GM10248 (cell line): ENCODE results near the gene DNM1.

Source experiments
- CTCF ChIA-PET: fragments of 300-600 bp; sonication (Branson Sonifier 250); formaldehyde crosslinking; extraction: SDS; loops from one replicate; lab custom pipeline; 2021; ENCODE audit warnings: antibody characterized with exemption; lab: Yijun Ruan, JAX
- POLR2A ChIA-PET: fragments of 350-650 bp; sonication (Branson Sonifier 250); formaldehyde crosslinking; extraction: SDS; loops from one replicate; lab custom pipeline; 2020; ENCODE audit warnings: antibody characterized with exemption; lab: Yijun Ruan, JAX
- DNase-seq: peaks from one replicate; pipeline ENCODE4 v3.0.0; 2012; ENCODE audit errors: extremely low spot score
- CTCF ChIP-seq: IDR thresholded peaks from 2 replicates; pipeline ENCODE4 v1.5.1; 2012; ENCODE audit warnings: mild to moderate bottlenecking, low read depth; ENCODE audit errors: extremely low read depth, missing control alignments, control extremely low read depth

Gene DNM1

GRCh38 chr9:128190516-128191405 lies 12.4 kb upstream of the DNM1 start:
- DNase-seq: peak; percentile 47
- ChIA-PET POLR2A (interaction anchor here (0.7 to 0.9 kb wide), 2 partner anchors 28 to 362 kb away, joined by 3 to 4 read pairs; partner anchors contain the start of gene SPTAN1), CTCF (interaction anchor here (0.7 to 3.3 kb wide), 18 partner anchors 9 to 172 kb away, joined by 3 to 23 read pairs (median 4); partner anchors contain the start of genes BBLN and DNM1)
- TF ChIP-seq CTCF: no peak

GRCh38 chr9:128191406-128192046 lies 11.7 kb upstream of the DNM1 start, which contains the start of gene CIZ1:
CIZ1 (minus strand) TSS chr9:128191572; CDS start chr9:128190857, 715 bp downstream.
- POLR2A ChIA-PET: interaction anchor here (0.7 kb wide), 1 partner anchor 27 kb away, joined by 3 read pairs; no protein-coding TSS in a partner anchor

DNA sequence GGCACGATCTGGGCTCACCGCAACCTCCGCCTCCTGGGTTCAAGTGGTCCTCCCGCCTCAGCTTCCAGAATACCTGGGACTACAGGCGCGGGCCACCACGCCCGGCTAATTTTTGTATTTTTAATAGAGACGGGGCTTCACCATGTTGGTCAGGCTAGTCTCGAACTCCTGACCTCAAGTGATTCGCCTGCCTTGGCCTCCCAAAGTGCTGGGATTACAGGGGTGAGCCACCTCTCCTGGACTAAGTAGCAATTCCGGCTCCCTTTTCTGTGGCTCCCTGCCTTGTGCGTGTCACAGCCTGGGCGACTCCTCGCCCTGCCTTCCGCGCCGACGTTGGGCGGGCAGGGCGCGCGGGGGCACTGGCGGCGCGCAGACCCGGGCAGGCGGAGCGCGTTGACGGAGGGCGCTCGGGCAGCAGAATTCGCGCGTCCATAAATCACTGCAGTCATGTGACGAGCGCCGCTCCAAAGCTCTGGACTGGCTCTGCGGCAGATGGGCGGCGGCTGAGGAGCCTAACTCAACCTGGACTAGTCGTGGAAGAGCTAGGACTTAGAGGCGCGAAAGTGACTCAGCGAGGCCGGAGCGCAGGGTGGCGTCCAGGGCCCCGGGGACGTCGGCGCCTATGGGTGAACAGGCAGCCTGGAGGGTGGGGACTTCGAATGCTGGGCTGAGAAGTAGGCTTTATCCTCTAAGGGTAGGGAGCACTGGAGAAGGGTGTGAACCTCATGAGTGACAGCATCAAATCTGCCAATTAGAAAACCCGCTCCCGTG lies 10.4 kb upstream of the DNM1 start:
- CTCF ChIA-PET: interaction anchor here (0.8 to 3.3 kb wide), 3 partner anchors 8 to 27 kb away, joined by 3 to 20 read pairs (median 15); no protein-coding TSS in a partner anchor
- POLR2A ChIA-PET: no interaction called here
- no peak for TF ChIP-seq CTCF
- DNase-seq: peak; percentile 77

More at GRCh38 chr9:128191406-128192046, 11.7 kb upstream of the DNM1 start, which contains the start of gene CIZ1:
- TF ChIP-seq CTCF: peak; percentile 86
- DNase-seq: peak; percentile 93
- CTCF ChIA-PET: interaction anchor here (0.7 to 3.3 kb wide), 13 partner anchors 9 to 119 kb away, joined by 3 to 23 read pairs (median 4); no protein-coding TSS in a partner anchor

DNA sequence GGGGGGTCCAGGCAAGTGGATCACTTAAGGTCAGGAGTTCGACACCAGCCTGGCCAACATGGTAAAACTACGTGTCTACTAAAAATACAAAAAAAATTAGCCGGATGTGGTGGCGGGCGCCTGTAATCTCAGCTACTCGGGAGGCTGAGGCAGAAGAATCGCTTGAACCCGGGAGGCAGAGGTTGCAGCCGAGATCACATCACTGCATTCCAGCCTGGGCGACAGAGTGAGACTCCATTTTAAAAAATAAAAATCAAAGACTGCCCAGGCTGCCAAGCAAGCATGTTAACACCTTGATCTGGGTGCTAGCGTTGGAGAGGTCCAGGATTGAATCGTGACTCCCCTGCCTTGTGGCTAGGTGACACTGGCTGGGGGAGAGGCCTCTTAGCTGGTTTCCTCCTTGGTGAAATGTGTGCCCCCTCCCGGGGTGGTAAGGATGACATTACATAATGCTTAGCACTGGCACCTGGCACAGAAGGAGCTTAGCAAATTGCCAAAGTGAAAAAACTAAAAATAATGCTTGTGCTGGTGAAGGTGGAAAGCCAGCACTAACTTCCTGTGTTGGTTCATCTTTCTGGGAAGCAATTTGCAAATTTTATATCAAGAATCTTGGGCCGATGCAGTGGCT lies 9.6 kb upstream of the DNM1 start:
- CTCF ChIA-PET: interaction anchor here (2.4 kb wide), 1 partner anchor 8 kb away, joined by 15 read pairs; no protein-coding TSS in a partner anchor
- no peak for TF ChIP-seq CTCF
- POLR2A ChIA-PET: no interaction called here

DNA sequence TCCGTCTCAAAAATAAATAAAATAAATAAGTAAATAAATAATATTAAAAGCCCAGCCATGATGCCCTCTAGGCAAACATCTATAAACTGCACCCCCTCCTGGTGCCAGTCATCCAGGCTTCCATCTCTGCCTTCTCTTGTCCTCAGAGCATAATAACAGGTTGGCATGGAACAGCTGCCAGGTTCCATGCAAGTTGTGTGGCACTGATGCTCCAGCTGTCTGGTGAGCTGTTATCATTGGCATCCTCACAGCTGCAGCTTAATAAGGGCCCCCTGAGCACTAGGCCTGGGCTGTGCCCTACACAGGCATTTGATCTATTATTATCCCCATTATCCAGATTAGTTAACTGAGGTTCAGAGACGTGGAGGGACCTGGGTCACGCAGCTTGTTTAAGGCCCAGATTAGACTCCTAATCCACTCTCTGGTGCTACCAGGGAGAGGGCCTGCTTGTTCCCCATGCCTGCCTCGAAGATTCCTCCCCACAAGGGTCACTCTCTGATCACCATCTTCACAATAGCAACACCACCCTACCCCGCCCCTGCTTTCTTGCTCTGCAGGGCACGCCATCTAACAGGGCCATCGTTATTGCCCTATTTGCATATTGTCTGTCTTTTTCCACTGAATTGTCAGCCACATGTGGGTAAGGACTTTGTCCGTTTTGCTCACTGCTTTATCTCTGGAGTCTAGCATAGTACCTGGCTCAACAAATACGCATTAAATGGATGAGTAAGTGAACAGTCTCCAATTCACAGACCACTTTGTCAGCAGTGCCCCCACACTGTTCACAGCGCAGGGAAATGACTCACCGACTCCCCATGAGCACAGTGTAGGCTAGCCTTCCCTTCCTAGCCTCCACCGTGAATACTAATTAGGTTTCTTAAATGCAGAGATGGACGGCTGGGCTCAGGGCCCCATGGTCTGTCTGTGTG lies 1.5 kb upstream of the DNM1 start:
- no peak for DNase-seq
- no peak for TF ChIP-seq CTCF
- ChIA-PET POLR2A (no interaction called here), CTCF (interaction anchor here (1.5 to 4.4 kb wide), 4 partner anchors 9 to 16 kb away, joined by 4 to 23 read pairs (median 16); partner anchors contain the start of gene CIZ1)

More for the DNA sequence above, 9.6 kb upstream of the DNM1 start:
- no peak for DNase-seq
